Measurements from ENCODE around the gene NMT1. TPM values are rescaled to one million over a fixed set of nuclear protein-coding genes. Genes with fewer than 3 reads are reported as not detected.
A peak's percentile ranks its signal among the peaks of the same experiment; 100 is the strongest.

Gene NMT1
- total RNA-seq, 1 donor from 2014 or later, result 97.9 TPM

DNA sequence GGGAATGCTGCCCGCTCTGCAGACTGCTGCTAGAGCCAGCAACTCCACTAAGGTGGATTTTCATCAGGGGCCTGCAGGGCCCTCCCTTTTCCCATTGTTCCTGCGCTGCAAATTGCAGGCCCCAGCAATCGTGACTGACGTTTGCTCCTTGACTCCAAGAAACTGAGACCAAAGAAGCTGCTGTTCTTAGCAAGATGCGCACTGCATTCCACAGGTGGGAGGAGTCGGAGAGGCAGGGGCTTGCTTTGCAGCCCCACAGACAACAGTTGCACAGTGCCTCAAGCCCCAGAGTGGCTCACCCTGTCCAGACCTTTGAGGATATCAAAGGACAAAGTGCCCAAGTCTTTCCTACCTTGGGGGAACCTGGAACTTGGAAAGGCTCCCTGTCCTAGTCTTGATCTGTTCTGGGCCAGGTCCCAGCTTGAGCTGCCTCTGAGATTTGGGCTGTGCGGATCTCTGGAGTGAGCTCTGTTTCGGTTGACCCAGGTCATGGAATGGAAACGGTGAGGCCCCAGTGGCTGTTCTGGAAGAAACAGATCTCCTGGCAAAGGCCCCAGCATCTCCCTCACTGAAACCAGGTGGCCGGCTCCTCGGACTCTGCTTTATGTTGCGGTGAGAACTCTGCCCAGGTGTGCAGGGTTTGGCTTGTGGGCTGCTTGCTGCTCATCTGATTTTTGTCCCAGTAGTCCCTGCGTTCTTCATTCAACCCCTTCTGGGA is 46.3 kb downstream of the NMT1 start:
- Mint-ChIP-seq H3K36me3 (ENCODE audit: unreplicated experiment) (peaks cover 18% of the 10 kb centered on the region), H3K4me3 (ENCODE audit: unreplicated experiment) (no peak overlapping the region), H3K4me1 (ENCODE audit: unreplicated experiment) (peaks cover 14% of the 10 kb centered on the region), H3K27ac (ENCODE audit: unreplicated experiment) (no peak overlapping the region), H3K9me3 (ENCODE audit: unreplicated experiment) (no peaks in the 10 kb centered on the region), H3K27me3 (ENCODE audit: unreplicated experiment) (no peaks in the 10 kb centered on the region)
- DNase-seq (ENCODE audit: extremely low spot score, unreplicated experiment), result no peak
- TF ChIP-seq CTCF (IDR thresholded peaks at IDR 0.05), result no peak

- Mint-ChIP-seq H3K27ac (ENCODE audit: unreplicated experiment) (peak overlapping the region; percentile 29), H3K4me3 (ENCODE audit: unreplicated experiment) (no peak overlapping the region), H3K36me3 (ENCODE audit: unreplicated experiment) (peaks cover 18% of the 10 kb centered on the region), H3K4me1 (ENCODE audit: unreplicated experiment) (peaks cover 8% of the 10 kb centered on the region), H3K27me3 (ENCODE audit: unreplicated experiment) (no peaks in the 10 kb centered on the region), H3K9me3 (ENCODE audit: unreplicated experiment) (no peaks in the 10 kb centered on the region)
- DNase-seq (ENCODE audit: extremely low spot score, unreplicated experiment), result no peak
- no peak for TF ChIP-seq CTCF (IDR thresholded peaks at IDR 0.05)
These were observed 46.9 kb downstream of the NMT1 start for GRCh38 chr17:45108051-45108450.

GRCh38 chr17:45108595-45109521 is 47.7 kb downstream of the NMT1 start:
- no peaks in the 10 kb centered on the region for H3K9me3 Mint-ChIP-seq (ENCODE audit: unreplicated experiment)
- no peaks in the 10 kb centered on the region for H3K27me3 Mint-ChIP-seq (ENCODE audit: unreplicated experiment)
- H3K4me3 Mint-ChIP-seq (ENCODE audit: unreplicated experiment), result no peak overlapping the region
- TF ChIP-seq CTCF (IDR thresholded peaks at IDR 0.05), result no peak
- DNase-seq (ENCODE audit: extremely low spot score, unreplicated experiment), result no peak
- peak overlapping the region; percentile 77 for H3K27ac Mint-ChIP-seq (ENCODE audit: unreplicated experiment)
- H3K36me3 Mint-ChIP-seq (ENCODE audit: unreplicated experiment), result peaks cover 11% of the 10 kb centered on the region
- peaks cover 2% of the 10 kb centered on the region for H3K4me1 Mint-ChIP-seq (ENCODE audit: unreplicated experiment)

DNA sequence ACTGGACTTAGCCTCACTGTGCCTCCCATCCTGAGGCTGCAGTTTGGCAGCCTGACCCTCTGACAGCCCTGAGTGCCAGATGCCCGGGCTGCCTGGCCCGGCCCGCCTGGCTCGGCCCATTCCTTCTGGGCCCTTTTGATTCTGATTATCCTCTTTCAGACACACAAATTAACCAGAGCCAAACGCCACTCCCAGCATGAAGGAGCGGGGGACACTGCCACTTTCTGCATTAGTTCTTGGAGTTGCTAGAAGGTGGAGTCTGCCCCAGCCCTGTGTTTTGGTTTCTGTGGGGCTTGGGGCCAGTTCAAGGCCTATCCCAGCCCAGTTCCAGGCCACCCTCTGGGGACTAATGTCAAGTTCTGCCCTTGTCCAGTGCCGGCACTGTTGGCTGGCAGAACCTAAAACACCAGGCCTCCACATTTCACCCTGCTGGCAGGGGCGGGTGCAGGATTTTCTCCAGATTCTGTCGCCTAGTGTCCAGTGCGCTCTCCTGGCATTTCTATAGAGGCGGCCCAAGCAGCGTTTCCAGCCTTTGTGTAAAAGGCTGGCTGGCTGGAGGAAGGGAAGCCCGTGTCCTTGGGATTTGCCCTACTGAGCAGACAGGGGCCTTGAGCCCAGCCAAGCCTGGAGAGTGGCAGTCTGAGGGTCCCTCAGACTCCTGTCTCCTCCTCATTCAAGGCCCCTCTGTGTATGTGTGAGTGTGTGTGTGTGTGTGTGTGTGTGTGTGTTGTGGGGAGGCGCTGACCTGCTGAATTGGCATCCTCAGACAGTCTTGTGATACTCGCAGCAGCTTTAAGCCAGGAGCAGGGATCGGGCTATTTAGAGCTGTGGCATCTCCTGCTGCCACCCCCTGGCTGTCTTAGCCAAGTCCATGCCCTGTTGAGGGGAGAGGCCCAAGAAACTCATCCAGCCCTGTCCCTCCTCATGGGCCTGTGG is 49.8 kb downstream of the NMT1 start:
- DNase-seq (ENCODE audit: extremely low spot score, unreplicated experiment), result no peak
- peak overlapping the region; percentile 14 for H3K27ac Mint-ChIP-seq (ENCODE audit: unreplicated experiment)

More for the DNA sequence above, 49.8 kb downstream of the NMT1 start:
- Mint-ChIP-seq H3K4me1 (ENCODE audit: unreplicated experiment) (peaks cover 8% of the 10 kb centered on the region), H3K9me3 (ENCODE audit: unreplicated experiment) (no peaks in the 10 kb centered on the region), H3K27me3 (ENCODE audit: unreplicated experiment) (no peaks in the 10 kb centered on the region), H3K4me3 (ENCODE audit: unreplicated experiment) (no peak overlapping the region), H3K36me3 (ENCODE audit: unreplicated experiment) (peaks cover 6% of the 10 kb centered on the region)
- no peak for TF ChIP-seq CTCF (IDR thresholded peaks at IDR 0.05)
